HepG2 (cell line): ENCODE data around the gene CDC25C. TPM values are rescaled to one million over a fixed set of nuclear protein-coding genes. Genes with fewer than 3 reads are reported as not detected.

Source experiments
- BCL3 ChIP-seq: sonication (generic); formaldehyde crosslinking; IDR thresholded peaks from 2 replicates; pipeline ENCODE4 v1.5.1; 2020; ENCODE audit warnings: mild to moderate bottlenecking, missing genetic modification reagents, moderate library complexity
- CENPX ChIP-seq: sonication (generic); formaldehyde crosslinking; IDR thresholded peaks from 2 replicates; pipeline ENCODE4 v1.9.0; 2021; ENCODE audit warnings: mild to moderate bottlenecking, missing genetic modification reagents, moderate library complexity
- CHD4 ChIP-seq: fragments of 200-600 bp; sonication (generic); IDR thresholded peaks from 2 replicates; pipeline ENCODE4 v1.7.0; 2017; ENCODE audit warnings: mild to moderate bottlenecking, low read length, borderline replicate concordance
- HMGXB4 ChIP-seq, 2 experiments: sonication (generic) in 1 of 2; formaldehyde crosslinking in 1 of 2; IDR thresholded peaks; 2 replicates each; pipeline versions ENCODE4 v1.4.0 to v1.6.1; 2018 to 2020; ENCODE audit warnings: missing genetic modification reagents in 2 of 2, borderline replicate concordance in 1 of 2, low read depth in 1 of 2, mild to moderate bottlenecking in 1 of 2, missing biosample characterization in 1 of 2
- MAFF ChIP-seq: IDR thresholded peaks from 2 replicates; pipeline ENCODE4 v1.6.1; 2011; ENCODE audit warnings: low read depth, low read length, improper control_type of control experiment
- MXD1 ChIP-seq: sonication (generic); formaldehyde crosslinking; IDR thresholded peaks from 2 replicates; pipeline ENCODE4 v1.4.0; 2020; ENCODE audit warnings: mild to moderate bottlenecking, missing genetic modification reagents
- NFE2 ChIP-seq: sonication (generic); formaldehyde crosslinking; IDR thresholded peaks from 2 replicates; pipeline ENCODE4 v1.4.0; 2020; ENCODE audit warnings: missing genetic modification reagents
- PAF1 ChIP-seq: IDR thresholded peaks from 2 replicates; pipeline ENCODE4 v1.6.1; 2016; ENCODE audit warnings: missing genetic modification reagents, missing compliant biosample characterization
- PLSCR1 ChIP-seq: sonication (generic); formaldehyde crosslinking; IDR thresholded peaks from 2 replicates; pipeline ENCODE4 v1.5.0; 2020; ENCODE audit warnings: missing genetic modification reagents, mild to moderate bottlenecking, borderline replicate concordance
- TMF1 ChIP-seq: sonication (generic); formaldehyde crosslinking; IDR thresholded peaks from 2 replicates; pipeline ENCODE4 v1.8.1; 2022; ENCODE audit warnings: low read depth, missing genetic modification reagents
- TRIM22 ChIP-seq: fragments of 450-650 bp; IDR thresholded peaks from 2 replicates; pipeline ENCODE4 v1.6.1; 2017
- ZC3H13 ChIP-seq: sonication (generic); formaldehyde crosslinking; IDR thresholded peaks from 2 replicates; pipeline ENCODE4 v1.8.1; 2023; ENCODE audit warnings: mild to moderate bottlenecking, missing genetic modification reagents, moderate library complexity
- ZNF251 ChIP-seq: sonication (generic); formaldehyde crosslinking; IDR thresholded peaks from 2 replicates; pipeline ENCODE4 v1.9.0; 2021; ENCODE audit warnings: mild to moderate bottlenecking, missing genetic modification reagents
- ZNF33B ChIP-seq: sonication (generic); formaldehyde crosslinking; IDR thresholded peaks from 2 replicates; pipeline ENCODE4 v1.5.1; 2020; ENCODE audit warnings: mild to moderate bottlenecking, missing genetic modification reagents
- ZNF883 ChIP-seq: sonication (generic); formaldehyde crosslinking; IDR thresholded peaks from 2 replicates; pipeline ENCODE4 v1.5.1; 2020; ENCODE audit warnings: mild to moderate bottlenecking, missing genetic modification reagents; ENCODE audit errors: not compliant biosample characterization
- polyA plus RNA-seq, 8 experiments: library from polyadenylated mRNA; depleted of rRNA in 3 of 8; stranded (reverse) in 7 of 8; unstranded in 1 of 8; fragments of >200 nt; fragmentation: Illumina TruSeq in 4 of 8; extraction: Trizol in 4 of 8; gene quantifications; 2 replicates each; pipeline versions ENCODE4 v1.2.1 to v1.2.3, GENCODE V29; 2011 to 2016; ENCODE audit warnings: low read depth in 4 of 8, missing spikeins in 1 of 8, mixed read lengths in 1 of 8; ENCODE audit not compliant: insufficient read depth in 1 of 8
- total RNA-seq, 5 experiments: library from RNA; depleted of rRNA; stranded (reverse); fragments of >200 nt; fragmentation: Illumina TruSeq; extraction: Trizol; gene quantifications; 2 replicates each; pipeline ENCODE4 v1.2.3, GENCODE V29; 2016; ENCODE audit warnings: low read depth in 1 of 5
- TF ChIP-seq, protein P1 (sequence below): IDR thresholded peaks from 2 replicates; pipeline ENCODE4 v1.6.1; 2012; ENCODE audit warnings: low read depth, low read length, improper control_type of control experiment
- TF ChIP-seq, protein P2 (sequence below): sonication (generic); formaldehyde crosslinking; IDR thresholded peaks from 2 replicates; pipeline ENCODE4 v1.5.1; 2020; ENCODE audit warnings: missing genetic modification reagents, mild to moderate bottlenecking, borderline replicate concordance

CDC25C gene
- total and polyA plus RNA-seq, 2 of the 13 experiments (the other 11 are each of a cell fraction or from before 2014, with no cell fraction given): 17.7 to 27.6 TPM

DNA sequence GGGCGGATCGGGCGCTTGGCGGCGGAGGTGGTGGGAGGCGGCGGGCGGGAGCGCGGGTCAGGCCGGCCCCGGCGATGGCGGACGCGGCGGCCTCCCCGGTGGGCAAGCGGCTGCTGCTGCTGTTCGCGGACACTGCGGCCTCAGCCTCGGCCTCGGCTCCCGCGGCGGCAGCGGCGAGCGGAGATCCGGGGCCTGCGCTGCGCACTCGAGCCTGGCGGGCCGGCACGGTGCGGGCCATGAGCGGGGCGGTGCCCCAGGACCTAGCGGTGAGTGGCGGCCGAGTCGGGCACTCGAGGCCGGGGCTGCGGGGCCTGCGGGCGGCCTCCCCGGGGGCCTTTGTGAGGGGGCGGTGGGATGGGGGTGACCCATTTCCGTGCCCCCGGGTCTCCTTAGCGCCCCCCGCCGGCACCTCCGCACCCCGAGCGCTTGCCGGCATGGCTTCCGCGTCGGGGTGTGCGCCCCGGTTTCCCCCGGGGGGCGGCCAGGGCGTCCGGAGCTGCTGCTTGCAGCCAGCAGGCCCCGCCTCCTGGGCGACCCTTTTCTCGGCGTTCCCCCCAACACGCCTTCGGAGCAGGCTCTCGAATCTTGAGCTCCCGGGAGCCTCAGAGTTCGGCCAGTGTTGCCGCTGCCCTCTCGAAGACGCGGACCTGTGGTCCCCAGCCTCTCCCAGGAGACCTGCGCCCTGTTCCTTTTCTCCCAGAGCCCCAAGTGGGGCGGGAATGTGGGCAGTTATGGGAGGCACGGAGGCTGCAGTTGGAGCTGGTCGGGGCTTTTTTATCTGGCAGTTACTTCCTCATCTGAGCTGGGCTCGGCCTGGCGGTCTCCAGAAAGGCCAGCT, 21.3 kb upstream of the CDC25C start (continued):
- TF ChIP-seq MXD1 (CRISPR knock-in tag): no peak; the same call in 1 of the 2 replicates
- no peak for TF ChIP-seq TRIM22
- TF ChIP-seq NFE2 (CRISPR knock-in tag): no peak
- TF ChIP-seq ZNF33B (CRISPR knock-in tag): no peak
- TF ChIP-seq CHD4: no peak
- no peak for TF ChIP-seq ZNF883 (CRISPR knock-in tag)
- TF ChIP-seq PLSCR1: no peak
- TF ChIP-seq ZC3H13 (CRISPR knock-in tag): no peak
- TF ChIP-seq, protein P1, sequence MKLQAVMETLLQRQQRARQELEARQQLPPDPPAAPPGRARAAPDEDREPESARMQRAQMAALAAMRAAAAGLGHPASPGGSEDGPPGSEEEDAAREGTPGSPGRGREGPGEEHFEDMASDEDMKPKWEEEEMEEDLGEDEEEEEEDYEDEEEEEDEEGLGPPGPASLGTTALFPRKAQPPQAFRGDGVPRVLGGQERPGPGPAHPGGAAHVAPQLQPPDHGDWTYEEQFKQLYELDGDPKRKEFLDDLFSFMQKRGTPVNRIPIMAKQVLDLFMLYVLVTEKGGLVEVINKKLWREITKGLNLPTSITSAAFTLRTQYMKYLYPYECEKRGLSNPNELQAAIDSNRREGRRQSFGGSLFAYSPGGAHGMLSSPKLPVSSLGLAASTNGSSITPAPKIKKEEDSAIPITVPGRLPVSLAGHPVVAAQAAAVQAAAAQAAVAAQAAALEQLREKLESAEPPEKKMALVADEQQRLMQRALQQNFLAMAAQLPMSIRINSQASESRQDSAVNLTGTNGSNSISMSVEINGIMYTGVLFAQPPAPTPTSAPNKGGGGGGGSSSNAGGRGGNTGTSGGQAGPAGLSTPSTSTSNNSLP: no peak
- no peak for TF ChIP-seq CENPX (CRISPR knock-in tag)
- TF ChIP-seq TMF1 (CRISPR knock-in tag): no peak
- TF ChIP-seq MAFF: no peak
- TF ChIP-seq PAF1 (CRISPR knock-in tag): no peak
- TF ChIP-seq BCL3 (CRISPR knock-in tag): no peak
- TF ChIP-seq ZNF251 (CRISPR knock-in tag): no peak
- peak; percentile 49 to 97 for TF ChIP-seq HMGXB4 (CRISPR knock-in tag; IDR thresholded peaks at IDR 0.05; ENCODE audit: borderline replicate concordance in 1 of 2, low read depth in 1 of 2)
- TF ChIP-seq, protein P2, sequence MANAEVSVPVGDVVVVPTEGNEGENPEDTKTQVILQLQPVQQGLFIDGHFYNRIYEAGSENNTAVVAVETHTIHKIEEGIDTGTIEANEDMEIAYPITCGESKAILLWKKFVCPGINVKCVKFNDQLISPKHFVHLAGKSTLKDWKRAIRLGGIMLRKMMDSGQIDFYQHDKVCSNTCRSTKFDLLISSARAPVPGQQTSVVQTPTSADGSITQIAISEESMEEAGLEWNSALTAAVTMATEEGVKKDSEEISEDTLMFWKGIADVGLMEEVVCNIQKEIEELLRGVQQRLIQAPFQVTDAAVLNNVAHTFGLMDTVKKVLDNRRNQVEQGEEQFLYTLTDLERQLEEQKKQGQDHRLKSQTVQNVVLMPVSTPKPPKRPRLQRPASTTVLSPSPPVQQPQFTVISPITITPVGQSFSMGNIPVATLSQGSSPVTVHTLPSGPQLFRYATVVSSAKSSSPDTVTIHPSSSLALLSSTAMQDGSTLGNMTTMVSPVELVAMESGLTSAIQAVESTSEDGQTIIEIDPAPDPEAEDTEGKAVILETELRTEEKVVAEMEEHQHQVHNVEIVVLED: no peak
